HG03469 (cell line): ENCODE data around the gene SEMA6D.

ENCODE experiments used
- ATAC-seq: cut with Tn5 transposase; IDR thresholded peaks from one replicate; pipeline ENCODE4 v1.9.1; 2021; ENCODE audit warnings: mild to moderate bottlenecking, moderate library complexity, moderate number of reproducible peaks; ENCODE audit not compliant: unreplicated experiment

The SEMA6D gene

DNA sequence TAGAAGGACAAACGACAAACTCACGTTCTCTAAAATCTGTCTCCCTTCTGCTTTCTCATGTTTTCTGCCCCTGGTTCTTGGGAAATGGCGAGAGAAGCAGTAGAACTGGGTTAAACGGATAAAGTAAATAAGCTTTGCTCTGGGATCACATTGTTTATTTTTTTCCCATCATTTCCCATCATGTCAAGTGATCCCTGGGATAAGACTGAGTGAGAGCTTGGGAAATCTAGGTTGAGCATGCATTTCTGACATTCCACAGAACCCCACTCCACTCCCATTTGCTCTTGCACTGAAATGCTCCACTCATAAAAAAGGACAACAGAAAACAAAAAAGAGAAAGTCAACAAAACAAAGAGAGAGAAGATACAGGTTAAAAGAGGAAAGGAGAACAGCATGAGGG is 69.1 kb downstream of the SEMA6D start:
- no peak for ATAC-seq

DNA sequence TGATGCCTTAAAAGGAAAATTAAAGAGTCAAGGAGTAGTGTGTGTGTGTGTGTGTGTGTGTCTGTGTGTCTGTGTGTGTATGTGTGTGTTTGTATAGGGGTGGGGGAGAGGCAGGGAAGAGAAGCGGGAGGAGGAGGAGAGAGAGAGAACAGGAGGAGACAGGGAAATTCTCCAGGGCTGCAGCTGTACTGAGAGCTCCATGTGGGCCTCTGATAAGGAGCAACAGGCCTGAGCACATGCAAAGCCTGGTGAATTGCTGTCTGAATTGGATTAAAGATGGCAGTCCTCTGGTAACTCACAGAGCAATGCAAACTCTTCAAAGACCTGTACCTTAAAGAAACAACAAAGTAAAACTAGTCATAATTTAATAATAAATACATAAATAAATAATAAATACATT is 70.6 kb downstream of the SEMA6D start:
- ATAC-seq = no peak

DNA sequence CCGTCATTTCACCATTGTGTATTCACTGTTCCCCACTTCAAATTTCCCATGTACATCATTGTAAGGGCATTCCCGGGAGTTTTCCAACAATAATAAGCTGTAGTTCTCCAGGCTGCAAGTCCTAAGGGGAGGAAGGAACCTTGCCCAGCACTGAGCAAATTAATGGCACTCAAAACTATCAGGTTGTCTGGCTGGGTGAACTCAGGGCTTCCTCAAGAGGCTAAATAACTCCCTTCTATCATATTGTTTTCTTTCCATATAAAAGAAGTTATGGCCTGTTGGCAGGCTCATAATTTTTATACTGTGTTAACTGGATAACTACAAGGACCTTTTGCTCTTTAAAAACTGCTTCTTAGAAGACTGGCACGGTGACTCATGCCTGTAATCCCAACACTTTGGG is 71.4 kb downstream of the SEMA6D start:
- no peak for ATAC-seq

DNA sequence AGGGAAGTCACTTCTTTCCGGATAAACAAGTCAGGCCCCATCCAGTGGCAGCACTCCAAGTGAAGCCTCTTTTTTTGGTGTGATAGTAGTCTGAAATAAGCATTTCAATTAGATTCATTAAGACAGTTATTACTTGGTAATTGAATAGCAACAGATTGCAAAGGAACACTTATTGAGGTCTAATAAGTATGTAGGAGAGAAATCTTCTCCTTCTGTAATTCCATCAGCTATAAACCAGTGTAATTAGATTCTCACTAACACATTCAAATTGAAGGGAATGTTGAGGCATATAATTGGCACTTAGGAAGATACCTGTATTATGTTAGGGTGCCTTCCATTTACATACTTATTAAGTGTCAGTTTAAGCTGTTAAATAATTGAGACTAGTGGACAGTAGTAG is 73.9 kb downstream of the SEMA6D start:
- ATAC-seq = no peak

DNA sequence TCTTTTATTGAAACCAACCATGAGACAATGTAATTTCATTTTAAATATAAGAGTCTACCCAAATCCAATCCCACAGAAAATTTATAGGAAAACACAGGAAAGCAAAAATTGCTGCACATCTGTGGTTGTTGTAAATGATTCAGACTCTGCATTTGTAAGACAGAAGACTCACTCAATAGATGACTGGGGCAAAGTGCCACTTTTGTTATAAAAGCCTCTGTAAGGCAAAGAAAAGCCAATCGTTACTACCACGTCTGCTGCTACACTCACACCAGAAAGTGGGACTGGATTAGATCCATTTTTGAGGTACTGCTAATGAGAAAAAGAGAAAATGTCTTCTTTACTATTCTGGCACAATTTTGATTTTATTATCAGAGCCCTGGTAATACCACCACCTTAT is 74.9 kb downstream of the SEMA6D start:
- no peak for ATAC-seq

DNA sequence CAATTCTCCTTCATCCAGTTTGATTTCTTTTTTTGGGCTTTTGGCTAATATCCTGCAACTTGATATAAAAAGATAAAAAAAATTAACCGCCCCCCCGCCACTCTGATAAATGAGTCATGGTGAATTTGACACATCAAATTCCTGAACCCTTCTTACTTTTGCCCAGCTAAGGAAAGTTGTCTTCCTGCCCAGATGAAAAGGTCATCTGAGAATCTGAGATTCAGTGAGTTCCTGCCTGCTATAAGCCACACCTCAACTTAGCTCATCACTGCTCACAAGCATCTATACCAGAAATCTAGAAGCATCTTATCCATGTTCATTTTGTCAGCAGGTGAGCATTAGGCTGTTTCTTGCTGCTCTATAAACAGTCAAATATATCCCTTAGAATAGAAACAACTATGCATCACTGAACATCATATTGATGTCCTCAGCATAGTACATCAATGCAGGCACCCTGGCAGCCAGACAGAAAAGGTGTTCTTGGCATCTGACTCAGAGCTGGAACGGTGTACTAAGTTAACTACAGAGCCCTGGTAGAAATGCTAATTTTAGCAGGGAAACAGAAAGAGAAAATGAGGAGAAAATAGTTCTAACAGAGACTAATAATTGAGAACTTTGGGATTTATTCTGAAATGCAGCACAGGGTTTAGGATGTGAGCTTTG is 77.1 kb downstream of the SEMA6D start:
- no peak for ATAC-seq

DNA sequence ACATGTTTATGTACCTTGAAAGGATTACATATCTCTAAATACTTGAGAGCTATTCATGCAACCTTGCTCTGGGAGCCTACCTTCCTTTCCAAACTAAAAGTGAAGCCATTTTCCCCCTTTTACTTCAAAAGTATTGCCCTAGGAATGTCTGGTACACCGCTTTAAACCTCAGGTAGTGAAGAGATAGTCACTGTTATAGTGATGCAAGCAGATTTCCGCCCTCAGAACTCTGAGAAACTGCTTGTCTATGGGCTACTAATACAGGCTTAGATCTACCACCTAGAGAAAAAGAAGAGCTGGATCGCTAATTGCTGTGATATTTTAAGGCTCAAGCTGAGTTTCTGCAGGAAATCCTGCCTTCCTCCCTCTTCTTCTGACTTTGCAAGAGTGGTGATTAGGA is 78.6 kb downstream of the SEMA6D start:
- ATAC-seq = no peak

DNA sequence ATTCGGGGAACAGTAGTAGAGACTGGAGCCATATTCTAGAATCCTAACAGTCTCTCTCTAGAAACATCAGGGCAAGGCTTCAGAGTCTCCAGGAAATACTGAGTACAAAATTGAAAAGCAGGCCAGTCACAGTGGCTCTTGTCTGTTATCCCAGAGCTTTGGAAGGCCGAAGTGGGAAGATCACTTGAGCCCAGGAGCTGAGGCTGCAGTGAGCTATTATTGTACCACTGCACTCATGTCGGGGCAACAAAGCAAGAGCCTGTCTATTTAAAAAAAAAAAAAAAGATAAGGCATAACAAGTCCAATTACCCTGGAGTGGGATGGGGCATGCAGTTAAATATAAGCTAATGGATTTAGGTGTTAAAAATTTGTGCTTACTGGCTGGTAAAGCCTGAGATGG is 79.0 kb downstream of the SEMA6D start:
- ATAC-seq = no peak

DNA sequence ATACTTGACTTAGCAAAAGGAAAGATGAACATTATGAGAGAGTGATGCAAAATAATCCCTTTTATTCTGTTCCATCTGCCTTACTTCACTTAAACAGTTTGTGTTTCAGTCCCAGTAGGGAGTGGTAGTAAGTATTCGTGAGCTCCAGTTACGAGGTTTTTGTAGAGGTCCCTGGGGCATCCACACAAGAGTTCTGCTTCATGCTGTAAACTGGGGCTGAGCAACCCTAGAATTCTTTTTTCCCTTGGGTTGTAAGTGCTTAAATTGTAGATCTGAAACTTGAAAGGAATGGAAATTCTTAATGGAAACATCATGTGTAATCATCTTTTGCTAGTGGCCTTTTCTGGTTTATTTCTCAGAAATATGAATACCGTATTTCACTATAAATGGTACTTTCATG is 79.5 kb downstream of the SEMA6D start:
- no peak for ATAC-seq

DNA sequence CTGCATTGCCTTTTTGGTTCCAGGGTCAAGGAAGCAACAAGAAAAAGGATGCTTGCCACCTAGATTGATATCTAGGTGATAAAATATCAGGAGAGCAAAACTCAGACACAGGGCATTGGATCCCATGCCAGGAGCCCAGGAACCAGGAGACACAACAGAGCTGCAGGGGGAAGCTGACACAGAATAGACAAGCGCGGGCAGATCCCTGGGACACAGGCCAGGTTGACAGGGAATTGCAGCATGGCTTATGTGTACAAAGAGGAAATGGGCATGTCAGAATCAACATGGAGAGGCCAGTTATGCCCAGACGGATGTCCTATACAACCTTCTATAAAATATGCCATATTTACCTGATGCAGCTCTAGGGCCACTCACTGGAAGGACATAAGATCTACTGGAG is 84.2 kb downstream of the SEMA6D start:
- no peak for ATAC-seq

DNA sequence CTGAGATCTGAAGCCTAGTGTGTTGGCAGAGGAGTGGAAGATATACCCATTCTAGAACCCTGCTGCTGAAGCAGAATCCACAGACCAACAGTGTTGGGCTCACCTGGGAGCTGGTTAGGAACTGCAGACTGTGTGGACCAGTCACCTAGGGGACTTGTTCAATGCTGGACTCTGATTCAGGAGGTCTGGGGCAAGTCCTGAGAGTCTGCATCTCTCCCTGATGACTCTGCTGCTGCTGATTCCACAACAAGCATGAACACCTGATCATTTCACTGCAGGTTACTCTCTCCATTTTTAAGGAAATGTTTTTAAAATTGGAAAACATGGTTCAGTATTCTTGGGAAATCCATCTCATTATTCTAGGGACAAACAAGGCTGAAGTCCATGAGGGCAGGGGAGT is 84.9 kb downstream of the SEMA6D start:
- no peak for ATAC-seq

DNA sequence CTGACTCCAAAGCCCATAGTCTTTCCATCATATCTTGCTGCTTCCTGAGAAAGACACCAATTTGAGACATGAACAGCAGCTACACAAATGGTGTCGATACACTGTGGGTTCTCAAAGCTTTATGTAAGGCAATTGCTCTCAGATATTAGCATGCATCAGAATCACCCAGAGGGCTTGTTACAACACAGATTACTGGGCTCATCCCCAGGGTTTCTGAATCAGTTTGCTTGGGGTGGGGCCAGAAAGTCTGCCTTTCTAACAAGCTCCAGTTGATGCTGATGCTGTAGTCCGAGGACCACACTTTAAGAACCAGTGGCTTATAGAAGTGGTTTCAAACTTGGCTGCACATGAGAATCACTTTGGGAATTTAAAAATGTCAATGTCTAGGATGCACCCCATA is 86.5 kb downstream of the SEMA6D start:
- ATAC-seq = no peak

DNA sequence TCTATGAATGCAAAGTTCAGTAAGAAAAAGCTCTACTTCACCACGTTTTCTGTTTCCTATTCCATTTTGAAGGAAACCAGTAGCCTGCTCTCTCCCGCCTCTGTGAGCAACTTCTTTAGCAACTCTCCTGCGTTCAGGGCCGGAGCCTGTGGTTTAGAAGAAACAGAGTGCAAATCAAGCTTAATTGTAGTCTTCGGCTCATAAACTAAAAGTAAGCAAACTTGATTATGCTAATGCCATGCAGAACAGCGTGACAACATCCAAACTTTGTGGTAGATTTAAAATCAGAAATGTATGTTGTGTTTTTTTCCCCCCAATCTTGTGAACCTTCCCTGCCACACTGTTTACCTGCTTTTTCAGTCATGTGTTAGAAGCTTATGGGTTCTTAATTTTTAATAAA is 87.4 kb downstream of the SEMA6D start:
- no peak for ATAC-seq

DNA sequence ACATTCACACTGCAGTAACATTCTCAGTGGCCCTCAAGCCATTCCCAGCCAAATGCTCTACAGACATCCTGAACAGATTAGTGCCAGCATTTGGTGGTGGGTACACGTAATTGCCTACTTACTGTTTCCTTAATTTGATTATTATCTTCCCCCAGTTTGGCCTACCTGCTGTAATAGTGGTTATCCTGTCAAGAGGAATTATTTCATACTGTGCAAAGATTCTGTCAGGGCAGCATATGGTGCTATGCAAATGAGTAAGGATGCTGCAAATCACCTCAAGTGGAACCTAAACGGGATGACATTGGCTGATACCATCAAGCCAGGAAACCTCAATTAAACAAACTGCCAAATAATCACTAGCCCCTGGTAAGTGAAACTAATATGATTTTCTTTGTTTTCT is 88.7 kb downstream of the SEMA6D start:
- ATAC-seq = no peak

DNA sequence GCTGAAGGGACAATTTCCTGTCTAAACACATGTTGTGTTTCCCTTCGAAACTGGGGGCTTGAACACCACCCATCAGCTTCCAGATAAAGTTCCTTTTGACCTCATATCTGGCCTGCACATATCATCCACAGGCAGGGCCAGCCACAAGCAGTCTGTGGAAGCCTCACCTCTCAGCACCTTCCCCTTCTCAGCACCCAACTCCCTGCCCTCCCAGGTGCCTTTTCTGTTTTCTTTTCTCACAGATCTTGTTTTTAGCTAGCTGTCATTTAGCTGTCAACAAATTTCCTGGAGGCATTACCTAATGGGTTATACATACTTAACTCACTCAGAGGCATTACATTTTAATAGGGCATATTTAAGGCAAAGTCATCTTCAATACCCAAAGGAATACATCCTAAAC is 93.9 kb downstream of the SEMA6D start:
- no peak for ATAC-seq

DNA sequence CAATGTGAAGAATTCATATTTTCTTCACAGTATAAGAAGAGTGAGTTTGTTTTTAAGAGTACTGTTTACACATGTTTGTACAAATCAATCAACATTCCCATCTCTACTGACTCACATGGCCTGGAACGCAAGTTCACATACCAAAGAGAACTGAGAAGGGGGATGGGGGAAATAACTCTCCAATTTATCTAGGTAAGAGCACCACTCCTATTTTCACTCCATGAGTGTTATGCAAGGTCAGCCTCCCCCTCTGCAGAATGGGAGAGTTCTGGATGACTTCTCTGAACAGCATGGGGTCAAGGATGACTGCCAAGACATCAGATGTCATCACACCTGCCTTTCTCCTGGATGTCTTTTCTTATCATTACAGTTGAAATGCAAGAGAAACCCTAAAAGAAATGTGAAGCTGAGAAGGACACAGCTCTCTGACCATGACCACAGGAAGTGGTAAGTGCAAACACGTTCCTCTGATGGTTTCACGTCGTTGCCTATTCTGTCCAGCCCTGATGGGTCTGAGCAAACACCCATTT is 95.2 kb downstream of the SEMA6D start:
- ATAC-seq = peak; percentile 49

DNA sequence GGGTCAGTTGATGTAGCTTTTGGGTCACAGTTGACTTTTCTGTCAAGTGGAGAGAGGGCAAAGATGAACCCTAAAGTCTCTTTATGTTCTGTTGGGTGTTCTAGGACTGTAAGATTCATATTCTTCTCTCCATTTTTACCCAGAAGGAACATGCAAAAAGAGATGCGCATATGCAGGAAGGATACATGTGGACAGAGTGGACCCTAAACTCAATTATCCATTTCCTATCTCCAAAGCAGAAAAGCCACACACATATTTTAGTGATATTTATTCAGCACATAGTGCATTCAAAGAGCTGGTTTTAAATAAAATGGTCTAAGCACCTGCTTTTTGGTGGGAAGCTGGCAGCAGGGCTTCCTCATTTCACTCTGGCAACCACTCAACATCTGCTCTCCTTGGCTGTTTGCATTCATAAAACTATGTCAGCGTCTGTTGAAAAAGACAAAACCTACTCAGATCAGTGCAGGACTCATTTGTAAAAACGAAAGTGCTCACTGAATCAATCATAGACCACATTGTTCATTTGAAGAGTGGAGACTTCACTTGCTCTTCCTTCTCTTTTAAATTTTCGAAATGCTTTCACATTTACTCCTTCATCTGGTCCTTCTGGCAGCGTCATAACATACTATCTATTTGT is 96.6 kb downstream of the SEMA6D start:
- ATAC-seq = peak; percentile 94

DNA sequence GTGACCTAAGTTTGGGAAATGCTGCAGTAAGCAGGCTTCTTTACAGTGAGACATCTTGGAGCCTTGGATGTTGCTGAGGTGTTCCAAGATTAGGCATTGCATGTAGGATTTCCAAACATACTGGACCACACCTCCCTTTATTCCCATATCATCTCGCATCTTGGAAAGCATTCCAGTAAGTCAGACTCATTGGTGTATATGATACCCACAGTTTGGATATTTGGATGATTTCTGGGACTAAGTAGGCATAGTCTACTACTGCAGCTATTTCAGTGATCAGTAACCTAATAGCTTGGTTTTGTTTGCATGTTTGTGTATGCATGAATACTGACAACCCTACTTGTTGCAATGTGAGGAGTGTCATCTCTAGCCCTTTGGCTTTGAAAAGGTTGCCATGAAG is 97.3 kb downstream of the SEMA6D start:
- ATAC-seq = no peak

DNA sequence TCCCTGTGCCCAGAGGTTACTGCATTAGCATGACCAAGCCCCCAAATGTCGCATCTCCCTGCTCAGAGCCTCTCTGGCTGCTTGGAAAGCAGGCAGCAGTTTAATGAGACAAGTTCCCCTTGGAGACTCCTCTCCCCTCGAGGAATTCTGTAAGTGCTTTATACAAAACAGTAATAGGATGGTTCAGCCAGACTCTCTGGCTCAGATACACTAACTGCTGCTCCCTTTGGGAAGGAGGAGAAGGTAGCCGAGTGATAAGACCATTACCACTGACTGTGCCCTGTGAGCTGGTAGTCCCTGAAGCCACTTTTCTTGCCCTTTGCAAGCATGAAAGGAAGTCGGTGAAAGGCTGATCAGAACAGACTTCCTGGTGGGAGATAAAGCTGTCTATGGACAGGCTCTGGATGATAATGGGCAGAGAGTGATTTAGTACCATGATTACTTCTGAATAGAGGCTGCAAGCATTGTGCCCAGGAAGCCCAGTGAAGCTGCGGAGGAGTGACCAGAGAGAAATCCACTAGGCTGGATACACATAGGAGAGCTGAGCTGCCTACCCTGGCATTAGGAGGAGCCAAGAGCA is 100.8 kb downstream of the SEMA6D start:
- no peak for ATAC-seq

DNA sequence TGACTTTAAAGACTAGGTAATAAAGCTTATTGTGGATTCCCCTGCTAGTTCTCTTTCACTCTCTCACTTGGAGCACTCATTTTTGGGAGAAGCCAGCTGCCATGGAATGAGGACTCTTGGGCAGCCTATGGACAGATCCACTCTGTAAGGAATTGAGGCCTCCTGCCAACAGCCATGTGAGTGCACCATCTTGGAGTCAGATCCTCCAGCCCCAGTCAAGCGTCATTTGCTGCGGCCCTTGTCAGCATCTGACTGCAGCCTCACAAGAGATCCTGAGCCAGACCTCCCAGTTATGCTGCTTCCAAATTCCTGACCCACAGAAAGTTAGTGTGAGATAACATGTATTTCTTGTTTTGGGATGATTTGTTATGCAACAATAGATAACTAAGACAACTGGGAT is 101.9 kb downstream of the SEMA6D start:
- ATAC-seq = no peak

DNA sequence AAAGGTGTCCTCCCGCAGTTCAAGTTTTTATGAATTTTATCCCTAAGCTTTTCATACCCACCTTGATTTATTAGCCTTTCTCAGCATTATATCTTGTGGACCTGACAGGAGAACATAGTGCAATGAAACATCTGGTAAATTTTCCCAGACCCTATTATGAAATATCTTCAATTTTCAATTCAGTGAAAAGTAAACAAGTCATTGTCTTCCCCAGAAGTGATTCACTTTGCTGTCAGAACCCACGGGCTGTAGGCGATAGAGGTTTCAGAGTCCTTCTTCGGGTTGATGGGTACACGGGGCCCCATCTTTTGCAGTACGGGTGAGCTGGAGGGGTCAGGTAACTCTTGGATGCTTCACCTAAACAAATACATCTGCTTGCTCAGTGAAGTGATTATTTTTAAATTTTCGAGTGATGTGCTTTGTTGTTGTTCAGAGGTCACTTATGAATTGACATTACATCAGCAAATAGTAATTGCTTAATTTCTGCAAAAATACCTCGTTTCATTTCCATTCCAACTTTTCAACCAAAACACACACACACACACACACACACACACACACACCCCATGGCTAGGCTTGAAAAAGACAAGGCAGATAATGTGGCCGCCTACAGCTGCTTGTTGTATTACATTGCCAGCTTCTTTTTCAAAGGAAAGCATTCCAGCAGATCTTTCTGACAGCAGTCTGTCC is 102.9 kb downstream of the SEMA6D start:
- no peak for ATAC-seq
